Muscle of arm (tissue), 12 donors: ENCODE results near the gene DHCR24. TPM values are rescaled to one million over a fixed set of nuclear protein-coding genes. Genes with fewer than 3 reads are reported as not detected.

Experiments used
- DNase-seq: peaks from one replicate; pipeline ENCODE4 v3.0.0-alpha.2; 2013
- polyA plus RNA-seq, 12 donors: library from polyadenylated mRNA; unstranded; fragments of 120-200 nt; gene quantifications; one replicate each; pipeline ENCODE4 v1.2.1, GENCODE V29; 2013; ENCODE audit not compliant: insufficient read length in 12 of 12

DHCR24 gene
- polyA plus RNA-seq, 12 donors: 15.9 to 40.1 (median 28.4) TPM; not detected in 1

DNA sequence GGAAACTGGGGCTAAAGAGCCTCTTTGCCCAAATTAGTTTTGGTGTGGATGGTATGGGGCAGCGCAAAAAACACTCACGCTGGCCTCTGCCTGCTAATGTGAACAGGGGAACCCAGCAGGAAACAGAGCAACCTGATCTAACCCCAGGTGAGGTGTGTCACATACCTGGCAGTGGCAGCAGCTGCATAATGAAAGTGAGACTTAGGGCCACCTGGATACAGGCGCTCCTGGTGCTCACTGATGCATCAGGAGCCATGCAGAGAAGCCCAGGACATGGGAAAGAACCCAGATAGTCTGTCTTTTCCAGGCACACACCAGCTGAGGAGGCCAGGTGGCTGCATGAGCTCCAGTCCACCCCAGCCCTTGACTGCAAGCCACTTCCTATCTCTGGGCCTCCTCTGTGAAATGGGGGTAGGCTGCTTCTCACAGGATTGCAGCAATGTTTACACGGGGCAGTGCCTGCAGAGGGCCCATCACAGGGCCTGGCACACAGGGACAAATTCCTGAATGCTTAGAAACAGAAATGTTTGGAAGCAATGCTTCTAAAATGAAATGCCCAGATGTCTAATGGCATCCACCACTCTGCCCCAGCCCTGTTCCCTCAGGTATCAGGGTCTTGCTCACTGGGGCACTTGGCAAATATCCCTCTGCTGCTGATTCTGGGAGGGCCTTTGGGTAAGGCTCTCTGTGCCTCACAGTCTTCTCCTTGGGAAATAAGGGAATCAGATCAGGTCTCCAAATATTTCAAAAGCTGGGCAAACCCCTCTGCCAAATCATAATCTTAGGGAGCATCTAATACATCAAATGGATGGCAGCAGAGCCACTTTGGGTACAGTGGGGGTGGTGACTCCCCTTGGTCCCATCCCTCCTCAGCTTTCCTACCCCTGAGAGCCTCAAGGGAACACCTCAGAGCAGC lies 19.9 kb downstream of the DHCR24 start:
- no peak for DNase-seq

DNA sequence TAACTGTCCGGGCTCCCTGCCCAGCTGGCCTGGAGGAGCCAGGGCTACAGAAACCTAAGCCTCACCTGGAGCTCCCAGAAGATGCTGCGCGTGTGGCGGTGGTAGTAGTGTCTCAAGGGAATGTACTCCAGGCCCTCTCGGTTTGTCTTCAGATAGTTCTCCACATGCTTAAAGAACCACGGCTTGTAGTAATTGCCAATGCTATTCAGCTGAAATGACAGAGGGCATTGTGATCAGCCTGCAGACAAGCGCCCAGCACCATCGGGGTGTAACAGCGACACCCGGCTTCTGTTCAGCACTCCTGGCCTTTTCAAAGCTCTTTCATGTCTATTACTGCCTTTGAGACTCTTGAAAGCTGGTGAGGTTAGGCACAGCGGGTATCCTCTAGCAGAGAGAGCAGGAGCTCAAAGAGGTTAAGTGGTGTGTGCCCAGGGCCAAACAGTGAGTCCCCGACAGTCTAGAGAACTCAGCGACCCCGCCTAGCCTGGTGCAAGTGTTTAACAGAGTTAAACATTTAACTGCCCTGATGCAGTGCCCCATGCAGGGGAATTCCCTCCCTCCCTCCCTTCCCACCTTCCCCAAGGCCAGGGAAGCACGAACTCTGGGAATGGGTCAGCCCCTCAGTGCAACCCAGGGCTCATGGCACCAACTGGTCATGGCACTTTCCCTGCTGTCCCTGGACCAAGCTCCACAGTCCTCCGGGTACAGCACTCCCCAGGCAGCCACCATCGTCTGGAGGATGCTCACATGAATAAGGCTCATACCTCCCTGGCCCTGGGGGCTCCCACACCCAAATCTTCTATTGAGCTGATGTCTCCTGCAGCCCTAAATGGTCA lies 21.5 kb downstream of the DHCR24 start:
- DNase-seq: no peak

DNA sequence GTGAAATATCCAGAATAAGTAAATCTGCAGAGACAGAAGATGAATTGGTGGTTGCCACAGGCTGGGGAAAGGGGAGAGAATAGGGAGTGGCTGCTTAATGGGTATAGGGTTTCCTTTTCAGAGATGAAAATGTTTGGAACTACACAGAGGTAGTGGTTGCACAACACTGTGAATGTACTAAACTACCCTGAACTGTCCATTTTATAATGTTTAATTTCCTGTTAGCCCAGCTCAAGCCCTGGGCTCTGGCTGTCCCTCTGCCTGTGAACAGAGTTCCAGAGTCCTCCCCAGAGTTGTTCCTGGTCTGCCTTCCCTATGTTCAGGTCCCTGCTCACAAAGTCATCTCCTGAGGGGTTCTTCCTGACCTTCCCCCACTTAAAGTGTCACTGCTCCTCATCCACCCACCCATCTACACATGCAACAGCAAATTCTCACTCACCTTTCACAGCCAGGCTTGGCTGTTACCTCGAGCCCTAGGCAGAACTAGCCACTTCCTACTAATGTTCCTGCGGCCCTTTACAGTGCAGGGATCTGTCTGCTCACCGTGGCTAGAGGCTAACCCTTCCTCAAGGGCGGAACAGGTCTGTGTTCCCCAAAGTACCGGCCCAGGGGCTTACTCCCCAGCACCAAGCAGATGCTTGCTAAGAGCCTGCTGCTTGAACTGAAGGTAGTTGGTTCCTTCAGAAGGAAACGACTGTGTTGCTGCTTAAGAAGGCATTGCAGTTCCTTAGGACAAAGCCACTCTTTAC lies 22.4 kb downstream of the DHCR24 start:
- DNase-seq: no peak

DNA sequence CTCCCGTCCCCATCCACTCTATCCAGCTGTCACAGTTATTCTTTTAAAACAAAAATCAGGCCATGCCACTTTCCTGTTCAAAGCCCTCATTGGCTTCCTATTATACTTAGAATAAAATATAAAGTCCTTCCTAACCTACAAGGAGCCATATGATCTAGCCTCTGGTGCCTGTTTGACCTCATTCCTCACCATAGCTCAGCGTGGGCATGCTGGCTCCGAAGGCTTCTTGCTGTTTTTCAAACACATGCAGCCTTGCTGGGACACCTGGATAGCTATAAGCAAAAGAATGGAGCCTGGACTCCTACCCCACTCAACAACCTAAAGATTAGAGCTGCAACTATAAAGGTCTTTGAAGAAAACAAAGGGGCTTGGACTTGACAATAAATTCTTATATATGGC lies 23.7 kb downstream of the DHCR24 start:
- DNase-seq: no peak

DNA sequence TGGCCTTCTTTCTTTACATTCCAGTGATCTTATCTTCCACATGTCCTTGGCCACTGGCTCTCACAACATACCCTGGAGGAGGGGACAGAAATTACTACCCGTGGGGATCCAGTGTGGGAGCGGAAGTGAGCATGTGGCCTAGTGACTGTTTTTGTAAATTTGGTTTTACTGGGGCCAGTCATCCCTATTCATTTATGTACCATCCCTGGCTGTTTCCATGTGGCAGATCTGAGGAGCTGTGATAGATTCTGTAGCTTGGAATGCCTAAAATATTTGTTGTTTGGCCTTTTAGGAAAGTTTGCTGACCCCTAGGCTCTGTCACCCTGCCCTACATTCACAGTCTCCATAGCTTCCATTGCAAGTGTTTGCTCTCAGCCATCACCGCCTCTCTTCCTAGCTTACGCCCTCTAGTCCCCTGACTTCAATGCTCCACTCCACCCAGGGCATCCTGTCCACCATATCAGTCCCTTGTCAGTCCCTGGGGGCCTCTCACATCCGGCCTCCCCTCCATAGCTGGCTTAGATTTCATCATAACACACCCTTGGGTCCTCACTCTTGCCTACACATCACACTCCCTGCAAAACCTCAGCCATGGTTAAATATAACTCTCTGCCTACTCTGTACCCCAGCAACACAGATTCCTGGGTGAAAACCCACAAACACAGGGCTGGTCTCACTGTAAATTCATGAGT lies 25.8 kb downstream of the DHCR24 start:
- DNase-seq: no peak

DNA sequence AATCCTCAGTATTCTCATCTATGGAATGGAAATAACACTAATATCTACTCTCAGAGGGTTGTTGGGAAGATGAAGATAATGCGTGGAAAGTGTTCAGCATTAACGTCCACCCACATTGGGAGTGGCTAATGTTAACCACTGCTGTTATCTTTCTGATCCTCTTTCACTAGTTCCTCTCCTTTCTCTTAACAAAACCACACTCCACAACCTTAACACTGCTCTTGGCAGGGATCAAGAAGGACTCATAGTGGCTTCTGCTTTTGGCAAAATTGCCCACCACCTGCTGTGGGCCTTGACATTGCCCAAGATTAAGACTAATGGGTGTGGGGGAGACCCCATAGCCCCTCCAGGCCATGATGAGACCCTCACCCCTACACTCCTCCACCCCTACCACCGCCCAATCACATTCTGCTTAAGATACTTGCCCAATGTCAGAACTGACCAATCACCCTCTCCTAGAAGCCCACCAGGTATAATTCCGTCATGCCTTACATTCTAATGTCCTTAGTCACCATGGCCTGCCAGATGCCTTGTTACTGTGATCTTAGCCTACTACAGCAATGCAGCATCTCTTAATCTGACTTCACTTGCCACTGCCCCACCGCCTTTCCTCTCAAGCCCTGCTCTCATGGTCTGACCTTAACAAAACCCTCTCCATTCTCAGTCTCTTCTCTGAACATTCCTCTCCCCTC lies 27.1 kb downstream of the DHCR24 start:
- no peak for DNase-seq

DNA sequence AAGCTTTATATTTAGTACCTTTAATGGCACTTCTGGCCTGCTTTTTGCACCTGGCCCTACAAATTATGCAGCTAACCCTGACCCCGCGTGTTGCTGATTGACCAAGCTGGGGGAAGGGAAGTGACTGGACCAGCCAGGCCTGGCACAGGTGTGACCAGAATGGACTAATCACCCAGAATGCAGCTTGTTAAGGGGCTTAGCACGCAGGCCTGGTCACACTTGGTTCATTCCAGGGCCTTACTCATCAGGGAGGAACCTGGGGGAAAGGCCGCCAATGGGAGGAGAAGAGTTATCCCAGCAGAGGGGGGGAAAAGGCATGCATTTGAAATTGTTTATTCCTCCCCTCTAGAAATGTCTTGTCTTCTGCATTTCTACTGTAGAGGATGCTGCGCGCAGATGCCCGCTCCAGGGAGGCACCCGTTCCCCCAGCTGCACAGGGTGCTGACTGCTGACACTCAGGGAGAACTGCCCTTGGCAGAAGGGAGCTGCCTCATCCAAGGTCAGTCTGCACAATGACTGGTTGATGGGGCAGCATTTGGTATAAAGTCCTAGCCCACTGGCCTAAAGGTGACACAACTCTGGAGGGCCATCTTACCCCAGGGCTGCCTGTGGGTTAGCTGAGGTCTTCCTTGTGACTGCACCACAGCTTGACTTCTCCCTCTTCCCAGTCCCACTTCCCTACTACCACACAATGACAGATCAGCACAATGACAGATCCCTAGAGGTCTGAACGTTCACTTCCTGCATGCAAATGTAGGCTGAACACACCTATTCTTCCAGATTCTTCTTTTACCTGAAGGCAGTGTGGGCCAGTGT lies 29.0 kb downstream of the DHCR24 start:
- no peak for DNase-seq

DNA sequence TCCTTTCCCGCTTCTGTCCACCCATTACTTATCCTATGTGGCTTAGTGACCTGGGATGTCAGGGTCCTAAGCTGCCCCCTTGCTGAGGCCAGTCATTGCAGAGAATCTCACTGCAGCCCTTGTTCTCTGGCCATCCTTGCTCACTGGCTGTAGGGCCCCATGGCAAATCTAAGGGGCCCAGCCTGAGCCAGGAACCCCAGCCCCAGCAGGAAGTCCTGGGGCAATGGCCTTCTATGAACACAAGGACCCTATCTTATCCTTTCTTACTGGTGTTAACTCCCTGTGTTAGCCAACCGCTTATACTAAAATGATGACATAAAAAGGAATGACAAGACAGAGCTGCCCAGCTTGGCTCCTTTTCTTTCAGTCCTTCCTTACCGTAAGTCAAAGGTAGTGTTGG lies 29.9 kb downstream of the DHCR24 start:
- no peak for DNase-seq

DNA sequence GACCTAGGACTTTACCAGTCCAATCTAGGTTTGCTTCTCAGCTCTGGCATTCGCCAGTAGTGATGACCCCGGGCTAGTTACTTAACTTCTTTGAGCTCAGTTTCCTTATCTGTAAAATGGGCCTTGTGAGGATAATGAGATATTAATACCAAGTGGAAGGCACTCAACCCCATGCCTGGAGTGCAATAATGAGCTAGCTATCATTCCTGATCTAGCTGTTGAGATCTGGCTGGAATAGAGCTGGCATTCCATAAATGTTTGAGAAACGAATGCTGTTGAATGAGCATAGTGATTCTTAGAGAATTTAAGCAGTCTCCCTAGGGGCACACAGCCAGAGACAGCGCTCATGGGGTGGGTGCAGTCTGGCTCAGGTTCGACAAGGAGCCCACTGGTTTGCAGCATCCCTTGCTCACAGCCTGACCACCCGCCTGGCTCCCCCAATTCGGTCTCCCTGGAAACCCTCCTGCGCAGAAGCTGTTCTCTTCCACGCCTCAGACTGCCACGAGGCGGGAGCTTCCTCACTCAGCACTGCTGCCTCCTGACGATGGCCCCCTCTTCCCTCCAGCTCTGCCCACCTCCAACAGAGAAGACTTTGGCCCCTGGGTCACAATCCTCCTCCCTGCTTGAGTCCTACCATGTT lies 32.5 kb downstream of the DHCR24 start:
- no peak for DNase-seq

DNA sequence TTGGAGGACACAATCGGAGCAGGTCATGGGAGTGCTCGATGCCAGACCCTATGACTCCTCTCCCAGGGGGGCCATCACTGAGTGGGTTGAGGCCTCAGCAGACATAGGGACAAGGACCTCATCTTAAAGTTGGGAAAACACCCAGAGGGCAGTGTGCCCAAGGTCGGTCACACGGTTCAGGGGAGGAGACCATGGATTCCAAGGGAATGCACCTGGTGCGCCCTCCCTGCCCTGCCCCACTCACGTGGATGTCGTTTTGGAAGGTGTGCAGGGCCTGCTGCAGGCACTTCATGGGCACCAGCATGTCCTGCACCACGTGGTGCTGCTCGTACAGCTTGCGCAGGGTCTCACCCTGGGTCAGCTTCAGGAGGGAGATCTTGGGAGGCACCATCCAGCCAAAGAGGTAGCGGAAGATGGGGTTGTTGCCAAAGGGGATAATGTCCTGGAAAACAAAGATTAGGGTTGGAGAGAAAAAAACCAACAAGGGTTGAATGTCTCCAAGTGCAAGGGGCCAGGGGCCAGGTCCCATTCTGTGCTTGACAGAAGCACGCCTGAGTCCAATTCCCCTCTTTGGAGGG lies 33.1 kb downstream of the DHCR24 start:
- DNase-seq: no peak

DNA sequence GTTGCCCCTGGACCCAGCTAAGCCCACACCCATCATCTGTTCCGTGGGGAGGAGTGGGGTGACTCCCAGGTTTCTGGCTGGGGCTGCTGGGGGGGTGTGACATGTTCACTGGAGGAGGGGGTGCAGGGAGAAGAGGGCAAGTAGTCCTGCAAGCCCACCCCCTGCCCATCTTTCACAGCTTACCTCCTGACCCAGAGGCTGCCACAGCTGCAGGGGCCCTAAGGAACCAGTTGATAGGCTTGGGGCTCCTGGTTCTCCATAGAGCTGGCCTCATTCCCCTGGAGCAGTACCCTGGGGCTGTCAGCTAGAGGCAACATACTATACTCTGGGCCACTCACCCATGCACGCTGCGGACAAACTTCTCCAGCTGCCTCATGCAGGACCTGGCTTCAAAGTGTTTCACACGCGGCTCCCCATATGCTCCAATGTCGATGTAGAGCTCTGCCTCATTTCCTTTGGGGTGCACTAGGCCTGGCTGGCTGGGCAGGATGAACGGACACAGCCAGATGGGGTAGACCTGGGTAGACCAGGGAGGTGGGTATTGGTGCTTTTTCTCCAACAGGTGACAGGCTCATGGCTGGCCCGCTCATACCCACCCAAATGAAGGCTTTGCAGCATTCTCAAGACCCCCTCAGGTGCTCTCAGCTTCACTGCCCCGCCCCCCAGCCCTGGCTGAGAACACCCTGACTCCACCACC lies 33.8 kb downstream of the DHCR24 start:
- no peak for DNase-seq

DNA sequence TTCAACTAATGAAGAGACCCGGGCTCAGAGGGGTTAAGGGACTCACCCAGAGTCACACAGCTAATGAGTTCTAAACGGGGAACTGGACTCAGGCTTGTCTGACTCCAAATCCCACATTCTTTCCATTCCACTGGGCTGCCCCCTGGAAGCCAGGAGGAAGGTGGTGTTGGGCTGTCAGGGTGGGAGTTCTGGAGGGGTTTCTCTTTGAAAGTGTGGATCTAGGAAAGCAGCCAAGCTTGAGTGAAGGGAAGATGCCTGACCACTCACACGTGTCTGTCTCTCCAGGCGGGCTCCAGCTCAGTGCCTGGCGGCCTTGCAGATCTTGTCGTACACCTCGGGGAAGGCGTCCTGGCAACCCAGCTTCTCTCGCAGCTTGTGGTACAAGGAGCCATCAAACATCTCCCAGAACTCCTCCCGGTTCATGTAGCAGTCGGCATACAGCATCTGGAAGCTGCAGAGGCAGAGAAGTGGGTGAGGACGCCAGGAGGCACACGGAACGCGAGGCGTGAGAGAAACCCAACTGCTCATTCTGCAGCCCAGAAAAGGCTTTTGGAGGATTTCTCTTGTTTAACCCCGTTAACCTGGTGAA lies 35.0 kb downstream of the DHCR24 start:
- no peak for DNase-seq

DNA sequence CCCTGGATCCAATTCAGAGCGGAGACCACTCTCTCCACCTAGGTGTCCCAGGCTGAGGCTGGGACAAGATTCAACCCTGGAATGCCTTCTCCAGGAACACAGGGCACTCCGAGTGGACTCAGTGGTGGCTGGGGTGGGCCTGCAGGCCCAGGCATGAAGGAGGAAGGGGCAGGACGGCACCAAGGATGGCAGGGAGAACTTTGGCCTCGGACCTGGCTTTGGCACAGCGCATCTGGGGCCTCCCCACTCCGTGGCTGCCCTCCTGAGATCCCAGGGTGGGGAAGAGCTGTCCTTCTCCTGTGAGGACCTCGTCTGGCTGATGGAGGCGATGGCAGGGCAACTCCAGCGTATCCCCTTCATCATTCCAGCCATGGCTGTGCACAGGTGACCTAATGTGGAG lies 35.6 kb downstream of the DHCR24 start:
- no peak for DNase-seq

DNA sequence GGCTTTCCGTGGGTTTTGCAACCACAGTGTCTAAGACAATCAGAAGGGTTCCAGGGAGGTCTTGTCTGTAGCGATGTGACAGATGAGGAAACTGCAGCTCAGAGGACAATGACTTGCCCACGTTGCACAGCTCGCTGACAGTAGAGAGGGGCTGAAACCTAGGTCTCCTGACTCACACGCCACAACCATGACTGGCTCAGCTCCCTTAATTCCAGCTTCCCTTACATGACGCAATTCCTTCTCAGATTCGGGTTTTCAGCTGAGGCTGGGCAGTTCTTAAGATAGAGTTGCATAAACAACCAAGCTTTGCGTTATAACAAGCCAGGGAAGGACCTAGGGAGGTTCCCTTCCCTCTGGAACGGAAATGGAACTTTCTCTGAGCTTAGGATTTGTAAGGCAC lies 36.3 kb downstream of the DHCR24 start:
- DNase-seq: no peak

DNA sequence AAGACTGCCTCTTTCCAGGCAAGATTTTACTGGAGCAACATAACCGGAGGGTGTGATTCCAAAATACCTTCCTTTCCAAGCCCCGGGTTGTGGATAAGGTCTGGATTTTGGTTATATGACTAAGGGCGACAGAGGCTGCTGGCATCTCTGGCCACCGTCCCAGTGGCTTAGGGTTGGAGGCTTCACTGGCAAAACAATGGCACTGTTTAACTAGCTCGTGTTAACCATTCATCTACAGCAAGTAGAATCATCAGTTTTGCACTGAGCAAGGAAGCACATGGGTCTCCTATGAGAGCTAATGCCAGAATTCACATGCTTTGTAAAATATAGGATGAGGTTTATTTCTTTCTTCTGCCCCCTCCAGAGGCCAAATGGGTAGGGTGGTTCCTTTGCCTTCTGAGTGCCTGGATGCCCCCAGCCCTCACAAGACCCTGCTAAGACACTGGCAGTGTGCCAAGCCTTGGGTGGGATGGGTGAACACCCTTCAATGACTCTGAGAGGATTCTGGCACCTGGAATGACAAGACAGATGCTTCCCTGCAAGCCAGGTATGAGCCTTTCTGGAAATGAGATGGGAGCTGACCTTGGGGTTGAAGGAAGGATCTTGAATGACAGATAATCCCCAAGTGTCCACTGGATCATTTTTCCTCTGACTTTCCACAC lies 36.8 kb downstream of the DHCR24 start:
- no peak for DNase-seq

DNA sequence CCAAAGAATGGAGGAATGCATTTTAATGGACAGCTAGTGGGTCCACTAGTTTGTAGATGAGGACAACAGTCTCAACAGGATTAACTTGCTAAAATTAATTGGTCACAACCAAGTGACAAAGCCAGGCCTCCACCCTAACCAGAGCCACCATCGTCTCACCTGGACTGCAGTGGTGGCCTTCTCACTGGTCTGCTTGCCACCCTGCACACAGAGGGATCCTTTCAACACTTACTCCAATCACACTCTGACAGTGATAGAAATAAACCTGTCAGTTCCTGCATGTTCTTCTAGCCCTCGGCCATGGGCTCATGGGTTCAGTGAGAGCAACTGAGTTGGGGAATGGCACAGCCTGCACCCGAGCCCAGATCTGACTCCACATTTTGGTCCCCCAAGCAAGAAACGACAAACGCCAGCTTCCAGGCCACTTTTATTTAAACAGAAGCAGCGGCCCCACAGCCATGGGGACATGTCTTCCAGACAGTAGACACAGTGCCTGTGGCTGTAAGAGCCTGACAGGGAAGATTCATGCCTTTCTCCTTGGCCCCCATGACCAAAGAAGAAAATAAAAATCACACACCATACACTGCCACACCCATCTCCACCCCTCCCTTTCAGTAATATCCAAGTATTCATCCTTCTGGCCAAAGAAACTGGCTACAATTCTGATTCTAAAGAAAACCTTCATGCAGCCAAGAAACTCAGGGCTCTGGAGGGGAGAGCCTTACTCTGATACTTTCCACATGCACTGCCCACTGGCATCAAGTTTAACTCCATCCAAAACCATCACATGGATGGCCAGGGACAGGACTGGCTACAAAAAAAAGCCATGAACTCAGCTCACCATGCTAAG lies 37.6 kb downstream of the DHCR24 start:
- peak; percentile 15 for DNase-seq
